GM20431 (cell line): Measurements from ENCODE around the gene CIT.

Experiments
- in situ Hi-C: fragments of 300-500 bp; cut with MseI, MboI; formaldehyde crosslinking; loops from one replicate; pipeline ENCODE4 v1.15.0; 2020; ENCODE audit warnings: low sequenced_read_pairs; ENCODE audit not compliant: unreplicated experiment

The CIT gene

GRCh38 chr12:119682639-119683252 is 194.4 kb downstream of the CIT start:
- in situ Hi-C loops: no loop called here

DNA sequence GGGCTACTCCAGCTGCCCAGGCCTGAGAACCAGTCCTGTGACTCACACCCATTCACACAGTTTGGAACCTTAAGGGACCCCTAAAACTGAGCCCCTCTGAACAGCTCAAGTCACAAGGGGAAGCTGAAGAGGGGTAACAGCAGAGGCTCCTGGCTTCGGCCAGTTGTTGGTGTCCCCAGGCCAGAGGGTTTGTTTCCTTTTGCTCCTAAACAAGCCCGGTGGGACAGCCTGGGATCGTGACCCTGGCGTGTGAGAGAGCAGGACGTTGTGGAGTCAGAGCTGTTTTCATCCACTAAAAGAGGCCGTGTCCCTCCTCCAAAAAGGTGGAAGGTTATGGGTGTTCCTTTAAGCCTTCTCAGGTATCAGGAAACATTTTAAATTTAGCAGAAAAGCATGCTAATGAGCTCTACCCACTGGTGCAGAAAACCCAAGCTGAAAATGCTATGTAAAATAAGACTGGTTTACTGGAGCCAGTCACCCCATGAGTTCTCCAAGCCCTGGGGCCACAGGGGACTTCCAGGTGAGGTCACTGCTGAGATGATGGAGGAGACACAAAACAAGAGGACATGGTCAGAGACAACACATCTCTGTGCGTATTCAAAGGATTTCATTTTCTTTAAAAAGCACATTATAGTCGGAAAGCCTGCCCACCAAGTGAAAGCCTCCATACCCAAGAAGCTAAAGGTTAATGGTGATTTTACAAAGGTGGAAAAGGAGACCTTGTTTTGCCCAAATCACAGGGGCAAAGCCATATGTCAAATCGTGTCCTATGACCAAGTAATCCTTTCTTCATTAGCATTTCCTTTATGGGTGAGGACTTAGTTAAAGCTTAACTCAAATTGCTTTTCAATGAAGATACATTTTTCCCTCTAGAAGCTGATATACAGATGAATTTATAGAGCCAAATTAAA is 195.1 kb downstream of the CIT start:
- in situ Hi-C loops: no loop called here

DNA sequence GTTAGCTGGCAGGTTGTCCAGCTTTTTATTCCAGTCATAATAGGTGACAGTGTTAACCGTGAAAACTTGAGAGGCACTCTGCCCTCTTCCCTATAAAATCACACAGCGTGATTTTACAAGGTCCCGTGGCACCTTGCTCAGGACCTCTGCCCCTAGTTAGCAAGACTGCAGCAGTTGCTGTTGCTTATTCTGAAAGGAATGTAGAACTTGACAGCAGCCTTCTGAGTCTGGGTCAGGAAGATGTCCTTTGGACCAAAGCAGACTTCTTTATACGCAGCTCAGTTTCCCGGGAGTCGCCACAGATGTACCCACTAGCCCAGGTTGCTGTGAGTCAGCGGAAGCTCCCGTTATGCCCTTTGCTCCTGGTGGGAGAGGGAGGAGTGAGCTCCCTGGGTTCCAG is 196.0 kb downstream of the CIT start:
- in situ Hi-C loops: no loop called here

DNA sequence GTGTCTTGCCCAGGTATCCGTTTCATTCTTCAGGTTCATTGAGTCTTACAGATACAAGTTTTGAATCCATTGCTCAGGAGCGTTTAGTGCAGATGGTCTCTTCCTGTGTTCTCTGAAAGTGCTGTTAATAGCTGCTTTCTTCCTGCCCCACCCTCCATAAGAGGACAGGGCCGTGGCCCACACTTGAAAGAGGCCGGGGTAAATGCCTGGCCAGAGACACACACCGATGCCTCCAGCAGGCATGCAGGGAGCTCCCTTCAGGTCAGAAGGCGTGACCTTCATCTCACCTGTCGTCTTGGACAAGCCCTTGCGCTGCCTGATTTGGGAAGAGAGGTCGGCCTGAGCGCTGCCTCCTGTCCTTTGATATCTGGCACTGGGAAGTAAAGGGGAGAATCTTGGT is 197.6 kb downstream of the CIT start:
- in situ Hi-C loops: no loop called here

DNA sequence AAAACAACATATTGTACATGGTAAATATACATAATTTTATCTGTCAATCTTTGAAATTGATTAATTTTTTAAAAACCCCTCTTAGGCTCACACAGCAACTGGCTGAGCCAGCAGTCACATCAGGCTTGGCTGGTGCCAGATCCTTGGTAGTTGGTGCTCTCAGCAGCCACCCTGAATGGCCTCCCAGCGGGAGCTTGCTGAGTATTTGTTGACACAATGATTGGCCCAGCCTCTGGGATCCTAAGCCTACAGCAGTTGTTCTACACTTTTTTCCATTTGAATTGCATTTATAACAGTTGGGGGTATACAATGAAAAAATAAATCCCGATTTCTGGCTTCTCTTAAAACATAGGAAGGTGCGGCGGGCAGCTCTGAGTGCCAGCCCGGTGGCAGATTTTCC is 198.0 kb downstream of the CIT start:
- in situ Hi-C loops: no loop called here

DNA sequence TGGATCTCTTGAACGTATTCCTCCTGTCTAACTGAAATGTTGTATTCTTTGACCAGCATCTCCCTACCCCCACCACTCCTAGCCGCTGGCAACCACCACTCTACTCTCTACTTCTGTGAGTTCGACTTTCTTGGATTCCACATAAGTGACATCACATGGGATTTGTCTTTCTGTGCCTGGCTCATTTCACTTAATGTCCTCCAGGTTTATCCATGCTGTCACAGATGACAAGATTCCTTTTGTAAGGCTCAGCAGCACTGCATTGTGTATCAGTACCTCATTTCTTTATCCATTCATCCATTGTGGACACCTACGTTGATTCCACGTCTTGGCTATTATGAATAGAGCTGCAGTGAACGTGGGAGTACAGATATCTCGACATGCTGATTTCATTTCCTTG is 198.7 kb downstream of the CIT start:
- in situ Hi-C loops: no loop called here

GRCh38 chr12:119676573-119676972 is 200.5 kb downstream of the CIT start:
- in situ Hi-C loops: no loop called here

GRCh38 chr12:119676022-119676421 is 201.1 kb downstream of the CIT start:
- in situ Hi-C loops: no loop called here

GRCh38 chr12:119674560-119674959 is 202.6 kb downstream of the CIT start:
- in situ Hi-C loops: no loop called here

DNA sequence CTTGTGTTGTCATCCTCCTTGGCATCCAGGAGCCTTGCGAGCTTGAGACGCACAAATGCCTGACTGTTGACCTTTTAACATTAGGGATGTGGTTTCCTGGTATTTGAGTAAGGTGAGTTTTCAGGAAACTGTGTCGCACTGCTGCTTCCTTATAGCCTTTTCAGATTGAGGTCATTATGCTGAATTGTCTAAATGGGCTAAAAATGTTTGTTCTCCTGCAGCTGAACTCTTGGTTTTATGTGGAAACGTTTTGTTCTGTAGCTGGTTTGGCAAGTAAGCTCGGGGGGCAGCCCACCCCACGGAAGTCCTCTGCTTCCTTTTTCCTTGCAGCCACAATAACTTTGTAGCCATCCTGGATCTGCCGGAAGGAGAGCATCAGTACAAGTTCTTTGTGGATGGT is 203.5 kb downstream of the CIT start:
- in situ Hi-C loops: no loop called here

DNA sequence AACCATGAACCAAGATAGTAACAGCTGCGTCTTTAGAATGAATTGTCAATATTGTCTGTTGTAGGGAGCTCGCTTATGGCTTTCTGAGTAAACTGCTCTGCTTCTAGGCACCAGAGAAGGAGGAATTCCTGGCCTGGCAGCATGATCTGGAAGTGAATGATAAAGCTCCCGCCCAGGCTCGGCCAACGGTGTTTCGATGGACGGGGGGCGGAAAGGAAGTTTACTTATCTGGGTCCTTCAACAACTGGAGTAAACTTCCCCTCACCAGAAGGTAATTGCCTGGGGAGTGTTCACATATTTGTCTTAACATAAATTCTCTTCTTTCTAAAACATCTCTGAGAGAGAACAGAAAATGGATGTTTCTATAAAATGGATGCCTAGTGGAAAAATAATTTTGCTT is 204.9 kb downstream of the CIT start:
- in situ Hi-C loops: no loop called here

DNA sequence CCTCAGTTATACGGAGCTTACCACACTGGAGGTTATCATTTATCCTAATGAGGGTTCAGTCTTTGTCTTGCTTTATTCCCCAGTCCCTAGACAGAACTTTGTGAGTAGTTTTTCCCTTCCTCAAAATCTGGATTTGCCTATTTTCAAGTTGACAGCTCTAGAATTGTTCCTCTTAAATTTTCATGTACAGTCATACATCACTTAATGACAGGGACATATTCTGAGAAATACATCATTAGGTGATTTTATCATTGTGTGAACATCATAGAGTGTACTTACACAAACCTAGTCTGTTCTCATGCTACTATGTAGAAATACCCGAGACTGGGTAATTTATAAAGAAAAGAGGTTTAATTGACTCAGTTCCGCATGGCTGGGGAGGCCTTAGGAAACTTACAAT is 206.1 kb downstream of the CIT start:
- in situ Hi-C loops: no loop called here

- in situ Hi-C loops: no loop called here
Observed at GRCh38 chr12:119669744-119670472, 207.2 kb downstream of the CIT start.

- in situ Hi-C loops: no loop called here
Observed at GRCh38 chr12:119668324-119668841, 208.7 kb downstream of the CIT start.

DNA sequence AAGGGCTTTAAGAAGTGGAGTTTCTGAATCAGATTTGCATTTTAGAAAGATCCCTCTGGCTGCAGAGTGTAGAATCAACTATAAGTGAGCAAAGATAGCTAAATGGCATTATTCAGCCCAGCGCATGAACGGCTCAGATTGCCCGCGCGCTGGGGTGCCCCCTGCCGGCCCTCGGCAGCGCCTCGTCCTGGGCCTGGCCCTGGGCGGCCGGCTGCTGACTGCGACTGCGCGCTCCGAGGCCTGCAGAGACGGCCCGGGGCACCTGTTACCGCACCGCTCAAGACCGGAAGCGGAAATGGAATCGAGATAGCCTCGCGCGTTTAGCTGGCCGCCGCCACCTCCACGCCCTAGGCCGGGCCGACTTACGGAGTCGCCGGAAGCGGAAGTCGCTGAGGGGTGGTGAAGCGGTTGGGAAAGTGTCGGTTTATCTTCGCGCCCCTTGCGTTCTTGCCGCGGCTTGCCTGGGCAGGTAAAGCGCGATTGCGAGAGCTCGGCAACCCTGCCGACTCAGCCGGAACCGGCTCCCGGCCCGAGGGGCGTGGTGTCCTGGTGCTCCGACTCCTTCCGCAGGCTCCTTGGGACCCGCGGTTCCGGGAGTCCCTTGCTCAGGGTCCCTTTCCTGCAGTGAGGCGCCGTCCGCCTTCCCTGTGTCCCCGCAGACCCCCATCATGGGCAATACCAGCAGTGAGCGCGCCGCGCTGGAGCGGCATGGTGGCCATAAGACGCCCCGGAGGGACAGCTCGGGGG is 209.4 kb downstream of the CIT start, which contains the start of gene PRKAB1:
Gene PRKAB1, plus strand, starts transcription at position 557 of the 747 bp plus-strand sequence. Its CDS starts 112 bp downstream, at position 669.
- in situ Hi-C loops: no loop called here

DNA sequence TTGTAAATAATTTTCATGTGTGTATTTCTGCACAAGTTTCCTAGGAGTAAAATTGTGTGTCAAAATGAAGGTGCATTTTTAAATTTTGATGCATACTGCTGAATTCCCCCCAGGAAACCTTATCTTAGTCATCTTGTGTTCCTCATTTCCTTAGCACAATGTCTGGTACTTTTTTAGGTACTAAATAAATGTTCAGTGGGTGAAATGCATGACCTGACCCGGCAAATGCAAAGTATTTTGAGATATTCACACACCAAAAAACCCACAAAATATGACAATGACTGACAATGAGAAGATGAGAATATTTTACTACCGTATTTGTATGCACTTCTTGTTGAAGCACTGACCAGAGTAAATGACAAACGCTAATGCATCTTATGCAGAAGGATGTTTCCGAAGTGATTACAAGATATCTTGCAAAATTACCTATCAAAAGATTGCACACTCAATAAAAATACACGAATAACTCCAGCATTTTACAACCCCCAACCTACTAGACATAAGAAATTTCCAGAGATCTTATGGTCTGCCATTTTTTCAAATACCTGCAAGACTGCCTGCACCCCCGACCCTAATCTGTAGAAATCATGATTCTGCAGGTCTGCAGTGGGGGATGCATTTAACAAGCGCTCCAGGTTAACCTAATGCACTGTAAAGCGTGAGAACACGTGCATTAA is 210.1 kb downstream of the CIT start:
- in situ Hi-C loops: no loop called here

DNA sequence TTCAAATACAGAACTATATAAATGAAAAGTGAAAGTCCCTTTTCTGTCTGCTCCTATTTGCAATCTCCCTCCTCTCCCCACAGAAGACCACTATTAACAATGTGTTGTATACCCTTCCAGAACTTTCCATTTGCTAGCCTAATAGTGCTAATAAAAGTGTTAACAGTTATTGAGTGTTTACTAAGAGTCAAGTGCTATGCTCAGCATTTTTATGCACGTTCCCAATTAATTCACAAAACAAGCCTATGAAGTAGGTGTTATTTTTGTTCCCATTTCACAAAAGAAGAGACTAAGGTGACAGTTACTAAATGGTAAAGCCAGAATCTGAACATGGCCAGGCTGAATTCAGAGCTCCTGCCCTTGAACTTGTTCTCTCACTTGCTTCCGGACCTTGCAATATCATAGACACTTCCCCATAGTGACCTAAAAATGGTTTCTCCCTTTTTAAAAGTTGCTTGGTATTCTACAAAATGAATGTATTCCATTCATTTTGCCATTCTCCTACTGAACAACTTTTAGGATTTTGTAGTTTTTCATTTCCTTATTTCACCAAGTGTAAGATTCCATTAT is 210.8 kb downstream of the CIT start:
- in situ Hi-C loops: no loop called here

- in situ Hi-C loops: no loop called here
Observed at GRCh38 chr12:119665164-119665929, 211.8 kb downstream of the CIT start.
